Measurements from ENCODE around the gene PRKAR1B.

GRCh38 chr7:602341-603141 is 124.5 kb downstream of the PRKAR1B start:
- TF ChIP-seq YY1 (IDR thresholded peaks at IDR 0.05; ENCODE audit: insufficient read depth, insufficient read length) = no peak
- no peak for TF ChIP-seq SUZ12 (IDR thresholded peaks at IDR 0.05; ENCODE audit: extremely low read depth, insufficient read depth, insufficient read length)
- TF ChIP-seq ZNF274 (IDR thresholded peaks at IDR 0.05; ENCODE audit: low read depth, low read length) = no peak

All from NT2/D1 (cell line).